Spleen (tissue), 11 donors: Measurements from ENCODE around the gene RNF123. TPM values are rescaled to one million over a fixed set of nuclear protein-coding genes. Genes with fewer than 3 reads are reported as not detected.

Experiments
- DNase-seq: peaks from one replicate; pipeline ENCODE4 v3.0.0-alpha.2; 2020
- H3K27ac ChIP-seq, 8 donors: fragments of 200-600 bp; sonication (generic) in 7 of 8; 1 replicate in 4 of 8; 2 replicates in 4 of 8; pipeline versions ENCODE4 v1.5.0 to v1.8.0; 2016 to 2021; ENCODE audit warnings: inconsistent platforms in 4 of 8, mild to moderate bottlenecking in 4 of 8, moderate library complexity in 1 of 8
- H3K27me3 ChIP-seq, 7 donors: fragments of 200-600 bp; sonication (generic) in 6 of 7; replicated peaks in 1 of 7; 1 replicate in 4 of 7; 2 replicates in 3 of 7; pipeline versions ENCODE4 v1.5.0 to v1.8.0; 2016 to 2021; ENCODE audit warnings: inconsistent platforms in 3 of 7, mild to moderate bottlenecking in 1 of 7
- H3K36me3 ChIP-seq, 6 donors: fragments of 200-600 bp; sonication (generic) in 5 of 6; 1 replicate in 4 of 6; 2 replicates in 2 of 6; pipeline versions ENCODE4 v1.5.0 to v1.8.0; 2016 to 2021; ENCODE audit warnings: inconsistent platforms in 2 of 6
- H3K4me1 ChIP-seq, 6 donors: fragments of 200-600 bp; sonication (generic) in 5 of 6; 1 replicate in 3 of 6; 2 replicates in 3 of 6; pipeline versions ENCODE4 v1.5.0 to v1.8.0; 2016 to 2021; ENCODE audit warnings: inconsistent platforms in 3 of 6
- H3K4me3 ChIP-seq, 8 donors: fragments of 200-600 bp; sonication (generic) in 7 of 8; 1 replicate in 4 of 8; 2 replicates in 4 of 8; pipeline versions ENCODE4 v1.5.0 to v1.8.0; 2016 to 2021; ENCODE audit warnings: inconsistent platforms in 4 of 8, mild to moderate bottlenecking in 4 of 8, moderate library complexity in 2 of 8
- H3K9me3 ChIP-seq, 8 donors: fragments of 200-600 bp; sonication (generic) in 7 of 8; 1 replicate in 4 of 8; 2 replicates in 4 of 8; pipeline versions ENCODE4 v1.5.0 to v1.8.0; 2016 to 2021; ENCODE audit warnings: inconsistent platforms in 4 of 8
- CTCF ChIP-seq, 11 experiments: fragments of 200-600 bp in 7 of 11; fragments of 450-650 bp in 4 of 11; sonication (generic) in 4 of 11; IDR thresholded peaks in 8 of 11; conservative IDR thresholded peaks in 3 of 11; 1 replicate in 7 of 11; 2 replicates in 4 of 11; pipeline versions ENCODE4 v1.4.0 to v1.8.0; 2016 to 2021; ENCODE audit warnings: antibody characterized with exemption in 11 of 11, inconsistent platforms in 4 of 11, mild to moderate bottlenecking in 1 of 11
- POLR2A ChIP-seq, 3 donors: fragments of 450-650 bp; IDR thresholded peaks; one replicate each; pipeline ENCODE4 v1.5.1; 2017; ENCODE audit warnings: antibody characterized with exemption in 3 of 3, mild to moderate bottlenecking in 1 of 3
- POLR2AphosphoS5 ChIP-seq, 3 donors: sonication (generic); formaldehyde crosslinking; IDR thresholded peaks; one replicate each; pipeline ENCODE4 v1.5.1; 2017; ENCODE audit warnings: antibody characterized with exemption in 3 of 3
- WGBS, 5 donors: extraction: QIAGEN DNeasy Blood & Tissue Kit in 3 of 5; methylation state at CpG; one replicate each; pipeline versions ENCODE4 v1.1.5 to v1.1.7; 2013 to 2018; 5-methylcytosine and 5-hydroxymethylcytosine counted together
- intact Hi-C: fragments of 100-400 bp; cut with DNase I; formaldehyde crosslinking; loops from one replicate; pipeline ENCODE4 v1.15.0; 2023; ENCODE audit warnings: low total_unique reads
- polyA plus RNA-seq, 3 donors: library from polyadenylated mRNA; stranded (reverse); fragments of 200-250 nt; gene quantifications; one replicate each; pipeline ENCODE4 v1.2.1, GENCODE V29; 2013
- total RNA-seq, 7 donors: library from RNA; depleted of rRNA in 3 of 7; stranded (reverse); fragments of >200 nt in 3 of 7; fragmentation: NEBNext Ultra II Directional in 4 of 7; extraction: Animal tissue kit (Norgen Biotek cat#: 25700) in 4 of 7; gene quantifications; one replicate each; pipeline versions ENCODE4 v1.1.0 to v1.2.1, GENCODE V29; 2016 to 2021
- donor health status: healthy with polysubstance abuse.
- donor health status: DM: no; HTN: no; CAD: no; lungs with moderate emphysema.
- donor health status: DM: no; HTN: no; CAD: no.
- donor health status: Bipolar disorder and iron deficiency.
- donor health status: healthy.
- donor health status: DM: no; HTN: no; CAD: no.
- donor health status: DM: yes; HTN: yes; CAD: no.

Gene RNF123
- total and polyA plus RNA-seq, 10 donors, result 11.6 to 57.5 (median 37.9) TPM

GRCh38 chr3:49642708-49643145 lies 46.6 kb upstream of the RNF123 start:
- no peak for TF ChIP-seq CTCF (IDR thresholded peaks at IDR 0.05 in 8 of 11, conservative IDR thresholded peaks at IDR 0.05 in 3 of 11)
- TF ChIP-seq POLR2A (IDR thresholded peaks at IDR 0.05), result no peak
- no peak for TF ChIP-seq POLR2AphosphoS5 (IDR thresholded peaks at IDR 0.05)
- WGBS, 5 donors, result 58 to 94% (median 89%) methylated on average over 3 to 9 of the region's 9 CpGs
- Histone ChIP-seq H3K4me1 (no peaks in the 10 kb centered on the region), H3K27ac (no peak overlapping the region), H3K9me3 (no peaks in the 10 kb centered on the region), H3K36me3 (no peaks in the 10 kb centered on the region), H3K27me3 (no peaks in the 10 kb centered on the region), H3K4me3 (no peak overlapping the region)
- DNase-seq, result peak; percentile 50
- intact Hi-C loops, result no loop called here

DNA sequence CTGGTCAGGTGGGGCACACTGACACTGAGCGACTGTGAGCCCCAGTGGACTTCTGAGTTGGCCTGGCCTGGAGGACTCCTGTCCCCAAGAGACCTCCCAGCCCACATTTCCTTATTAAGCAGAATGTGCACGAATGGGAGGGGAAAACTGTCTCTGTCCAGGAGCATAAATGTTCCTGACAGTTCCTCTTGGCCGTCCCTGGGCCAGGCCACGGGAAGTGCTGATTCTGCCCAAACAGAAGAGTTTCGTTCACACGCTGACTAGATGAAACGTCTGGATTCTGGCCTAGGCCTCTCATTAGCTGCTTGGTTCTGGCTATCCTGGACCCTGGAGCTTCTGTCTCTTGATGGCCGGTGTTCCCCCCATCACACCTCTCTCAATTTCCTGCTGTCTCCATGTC lies 44.7 kb upstream of the RNF123 start:
- 72 to 82% (median 75%) methylated on average over 7 to 8 of the region's 8 CpGs for WGBS, 5 donors
- TF ChIP-seq POLR2AphosphoS5 (IDR thresholded peaks at IDR 0.05), result no peak
- no peak for TF ChIP-seq CTCF (IDR thresholded peaks at IDR 0.05 in 8 of 11, conservative IDR thresholded peaks at IDR 0.05 in 3 of 11)
- no peak for TF ChIP-seq POLR2A (IDR thresholded peaks at IDR 0.05)
- no peak overlapping the region for H3K4me3 ChIP-seq
- H3K36me3 ChIP-seq, result no peaks in the 10 kb centered on the region
- H3K27me3 ChIP-seq, result no peaks in the 10 kb centered on the region
- no peaks in the 10 kb centered on the region for H3K4me1 ChIP-seq
- DNase-seq, result peak; percentile 49
- H3K9me3 ChIP-seq, result no peaks in the 10 kb centered on the region
- intact Hi-C loops, result no loop called here
- H3K27ac ChIP-seq, result no peak overlapping the region

GRCh38 chr3:49646236-49646635 lies 43.1 kb upstream of the RNF123 start:
- H3K36me3 ChIP-seq, result no peaks in the 10 kb centered on the region
- H3K4me3 ChIP-seq, result no peak overlapping the region
- intact Hi-C loops, result no loop called here
- 83 to 95% (median 87%) methylated on average over 2 to 3 of the region's 3 CpGs for WGBS, 5 donors
- no peaks in the 10 kb centered on the region for H3K9me3 ChIP-seq
- TF ChIP-seq POLR2A (IDR thresholded peaks at IDR 0.05) (no peak), POLR2AphosphoS5 (IDR thresholded peaks at IDR 0.05) (no peak), CTCF (IDR thresholded peaks at IDR 0.05 in 8 of 11, conservative IDR thresholded peaks at IDR 0.05 in 3 of 11) (no peak)
- no peak overlapping the region for H3K27ac ChIP-seq
- H3K4me1 ChIP-seq, result no peaks in the 10 kb centered on the region
- DNase-seq, result no peak
- H3K27me3 ChIP-seq, result no peaks in the 10 kb centered on the region

DNA sequence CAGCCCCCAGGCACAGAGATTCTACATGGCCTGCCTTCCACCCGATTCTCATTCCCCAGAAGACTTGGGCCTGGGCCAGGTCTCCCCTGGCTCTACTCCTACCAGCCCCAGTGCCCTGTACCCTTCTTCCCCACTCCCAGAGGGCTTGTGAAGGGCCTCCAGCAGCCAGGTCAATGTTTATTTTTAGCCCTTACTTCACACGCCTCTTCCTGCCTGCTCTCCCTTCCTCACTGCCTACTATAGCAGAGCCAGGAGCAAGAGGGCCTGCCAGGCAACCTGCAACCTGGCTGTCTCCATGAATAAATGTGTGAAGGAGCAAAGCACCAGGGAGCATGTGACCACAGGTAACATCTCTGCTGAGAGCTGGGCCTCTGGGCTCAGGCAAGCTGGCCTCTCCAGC lies 41.6 kb upstream of the RNF123 start:
- TF ChIP-seq POLR2A (IDR thresholded peaks at IDR 0.05) (no peak), CTCF (IDR thresholded peaks at IDR 0.05 in 8 of 11, conservative IDR thresholded peaks at IDR 0.05 in 3 of 11) (no peak), POLR2AphosphoS5 (IDR thresholded peaks at IDR 0.05) (no peak)
- Histone ChIP-seq H3K27me3 (no peaks in the 10 kb centered on the region), H3K4me3 (no peak overlapping the region), H3K27ac (no peak overlapping the region), H3K36me3 (no peaks in the 10 kb centered on the region), H3K4me1 (no peaks in the 10 kb centered on the region), H3K9me3 (no peaks in the 10 kb centered on the region)
- 48 to 70% (median 52%) methylated on average over 2 of the region's 2 CpGs for WGBS, 5 donors
- no peak for DNase-seq
- intact Hi-C loops, result no loop called here
